HG02763 (cell line): Measurements from ENCODE around the gene SMYD4.
"Not testable (repeated sequence)": the region's sequence is repeated elsewhere in the genome, so short reads cannot be mapped to it uniquely, and the experiment has no call there.

ENCODE experiments used
- ATAC-seq: cut with Tn5 transposase; IDR thresholded peaks from one replicate; pipeline ENCODE4 v1.9.1; 2021; ENCODE audit warnings: mild to moderate bottlenecking, moderate library complexity; ENCODE audit not compliant: unreplicated experiment

Gene SMYD4

DNA sequence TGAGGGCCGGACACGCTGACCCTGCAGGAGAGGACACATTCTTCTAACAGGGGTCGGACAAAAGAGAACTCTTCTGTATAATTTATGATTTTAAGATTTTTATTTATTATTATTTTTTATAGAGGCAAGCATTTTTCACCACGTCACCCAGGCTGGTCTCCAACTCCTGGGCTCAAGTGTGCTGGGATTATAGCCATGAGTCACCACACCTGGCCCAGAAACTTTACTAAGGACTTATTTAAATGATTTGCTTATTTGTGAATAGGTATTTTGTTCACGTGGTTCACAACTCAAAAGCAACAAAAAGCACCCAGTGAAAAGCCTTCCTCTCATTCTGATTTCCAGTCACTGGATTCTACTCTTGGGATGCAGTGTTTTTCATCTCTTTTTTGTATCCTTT lies 70.2 kb downstream of the SMYD4 start:
- ATAC-seq: no peak

DNA sequence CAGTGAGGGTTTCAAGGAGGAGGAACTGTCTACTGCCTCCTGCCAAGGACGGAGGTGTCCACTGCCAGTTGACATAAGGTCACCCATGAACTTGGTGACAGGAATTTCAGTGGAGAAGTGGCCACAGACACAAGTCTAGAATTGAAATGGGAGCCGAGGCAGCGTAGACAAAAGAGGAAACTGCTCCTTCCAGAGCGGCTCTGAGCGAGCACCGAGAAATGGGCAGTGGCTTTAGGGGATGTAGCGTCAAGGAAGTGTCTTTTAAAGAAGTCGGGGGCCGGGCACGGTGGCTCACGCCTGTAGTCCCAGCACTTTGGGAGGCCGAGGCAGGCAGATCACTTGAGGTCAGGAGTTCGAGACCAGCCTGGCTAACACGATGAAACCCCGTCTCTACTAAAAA lies 70.9 kb downstream of the SMYD4 start:
- no peak for ATAC-seq

DNA sequence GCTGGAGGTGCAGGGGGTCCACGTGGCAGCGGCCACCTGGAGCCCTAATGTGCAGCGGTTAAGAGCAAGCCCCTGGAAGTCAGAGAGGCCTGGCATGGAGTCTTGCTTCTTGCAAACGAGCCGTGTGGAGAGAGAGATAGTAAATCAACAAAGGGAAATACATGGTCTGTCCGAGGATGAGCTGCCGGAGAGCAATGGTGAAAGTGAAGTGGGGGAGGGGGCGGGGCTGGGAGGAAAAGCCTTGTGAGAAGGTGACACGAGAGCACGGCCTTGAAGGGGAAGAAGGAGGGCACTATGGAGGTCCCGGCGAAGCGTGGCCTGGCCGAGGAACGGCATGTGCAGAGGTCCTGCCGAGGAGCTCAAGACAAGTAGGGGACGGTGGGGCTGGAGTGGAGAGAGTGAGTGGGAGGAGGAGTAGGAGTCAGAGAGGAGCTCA lies 73.9 kb downstream of the SMYD4 start:
- no peak for ATAC-seq

DNA sequence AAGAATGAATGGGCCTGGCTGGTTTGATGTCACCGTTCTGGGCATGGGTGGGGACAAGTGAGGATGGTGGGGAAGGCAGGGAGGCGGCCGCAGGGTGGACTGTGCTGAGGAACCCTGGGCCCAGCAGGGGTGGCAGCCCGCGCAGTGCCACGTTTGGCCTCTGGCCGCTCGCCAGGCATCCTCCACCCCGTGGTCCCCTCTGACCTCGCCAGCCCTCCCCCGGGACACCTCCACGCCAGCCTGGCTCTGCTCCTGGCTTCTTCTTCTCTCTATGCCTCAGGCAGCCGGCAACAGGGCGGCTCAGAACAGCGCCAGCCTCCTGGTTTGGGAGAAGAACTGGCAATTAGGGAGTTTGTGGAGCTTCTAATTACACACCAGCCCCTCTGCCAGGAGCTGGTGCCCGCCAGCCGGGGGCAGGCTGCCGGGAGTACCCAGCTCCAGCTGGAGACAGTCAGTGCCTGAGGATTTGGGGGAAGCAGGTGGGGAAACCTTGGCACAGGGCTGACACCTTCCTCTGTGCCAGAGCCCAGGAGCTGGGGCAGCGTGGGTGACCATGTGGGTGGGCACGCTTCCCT lies 74.4 kb downstream of the SMYD4 start:
- no peak for ATAC-seq

DNA sequence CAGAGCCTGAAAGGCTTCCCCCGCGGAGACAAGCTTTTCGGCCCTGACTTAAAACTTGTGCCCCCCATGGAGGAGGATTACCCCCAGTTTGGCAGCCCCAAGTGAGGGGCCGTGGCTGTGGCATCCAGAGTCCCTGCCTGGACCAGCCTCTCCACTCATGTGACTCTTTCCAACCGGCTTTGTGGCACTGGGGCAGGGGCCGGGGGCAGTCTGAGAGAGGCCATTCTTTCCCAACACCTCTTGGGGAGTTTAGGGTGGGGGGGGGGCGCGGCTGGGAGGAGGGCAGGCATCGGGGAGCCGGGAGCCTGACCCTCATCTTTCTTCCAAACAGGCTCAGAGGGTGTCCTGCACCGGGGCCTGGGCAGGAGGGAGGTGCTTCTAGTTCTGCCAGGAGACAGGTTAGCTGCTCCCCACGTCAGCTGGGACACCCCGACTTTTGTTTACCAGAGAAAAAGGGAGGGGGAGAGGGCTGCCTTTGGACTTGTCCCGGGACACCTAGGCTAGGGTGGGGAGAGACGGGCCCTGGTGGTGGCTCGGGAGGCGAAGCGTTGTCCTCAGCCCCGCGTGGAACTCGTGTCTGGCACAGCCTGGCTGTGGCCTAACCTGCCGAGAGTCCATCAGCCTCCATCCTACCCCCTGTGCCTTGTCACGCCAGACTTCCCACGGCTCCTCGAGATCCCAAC lies 75.1 kb downstream of the SMYD4 start:
- no peak for ATAC-seq

DNA sequence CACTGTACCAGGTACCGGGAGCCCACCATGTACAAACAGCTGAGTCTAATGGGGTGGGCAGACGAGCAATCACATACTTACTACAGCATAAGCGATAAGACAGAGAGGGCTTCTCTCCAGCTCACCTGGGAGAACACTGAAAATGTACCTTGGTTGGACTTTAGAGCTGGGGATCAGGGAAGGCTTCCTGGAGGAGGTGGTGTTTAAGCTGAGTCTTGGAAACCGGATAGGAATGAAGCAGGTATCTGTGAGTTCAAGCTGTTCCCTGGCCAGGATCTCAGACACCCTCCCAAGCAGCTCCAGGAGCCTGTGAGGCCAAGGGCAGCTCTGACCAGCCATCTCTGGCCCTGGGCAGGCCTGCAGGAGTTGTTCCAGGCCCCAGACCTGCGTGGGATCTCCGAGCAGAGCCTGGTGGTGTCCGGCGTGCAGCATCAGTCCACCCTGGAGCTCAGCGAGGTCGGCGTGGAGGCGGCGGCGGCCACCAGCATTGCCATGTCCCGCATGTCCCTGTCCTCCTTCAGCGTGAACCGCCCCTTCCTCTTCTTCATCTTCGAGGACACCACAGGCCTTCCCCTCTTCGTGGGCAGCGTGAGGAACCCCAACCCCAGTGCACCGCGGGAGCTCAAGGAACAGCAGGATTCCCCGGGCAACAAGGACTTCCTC lies 75.8 kb downstream of the SMYD4 start:
- ATAC-seq: no peak

DNA sequence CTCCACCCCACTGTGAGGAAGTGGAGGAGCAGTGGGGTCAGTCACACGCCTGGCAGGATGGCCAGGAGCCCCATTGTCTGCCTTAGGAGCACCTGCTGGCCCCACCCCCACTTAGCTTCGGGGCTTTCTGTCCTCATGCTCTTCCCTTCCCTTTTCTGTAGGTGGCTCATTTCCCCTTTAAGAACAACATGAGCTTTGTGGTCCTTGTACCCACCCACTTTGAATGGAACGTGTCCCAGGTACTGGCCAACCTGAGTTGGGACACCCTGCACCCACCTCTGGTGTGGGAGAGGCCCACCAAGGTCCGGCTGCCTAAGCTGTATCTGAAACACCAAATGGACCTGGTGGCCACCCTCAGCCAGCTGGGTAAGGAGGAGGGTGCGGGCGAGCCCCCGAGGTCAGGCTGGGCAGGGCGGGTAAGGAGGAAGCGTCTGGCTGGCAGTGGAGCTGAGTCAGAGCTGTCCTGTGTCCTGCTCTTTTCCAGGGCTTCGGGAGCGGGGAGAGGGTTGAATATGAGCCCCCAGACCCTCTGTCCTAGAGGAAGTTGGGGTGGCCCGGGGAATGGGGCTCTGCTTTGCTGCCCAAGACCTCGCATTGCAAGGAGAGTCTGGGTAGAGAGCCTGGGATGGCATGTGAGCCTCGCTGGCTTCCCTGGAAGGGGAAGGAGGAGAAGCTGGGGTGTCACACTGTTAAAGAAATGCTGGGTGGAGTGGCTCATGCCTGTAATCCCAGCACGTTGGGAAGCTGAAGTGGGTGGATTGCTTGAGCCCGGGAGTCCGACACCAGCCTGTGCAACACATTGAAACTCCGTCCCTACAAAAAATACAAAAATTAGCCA lies 77.1 kb downstream of the SMYD4 start:
- ATAC-seq: no peak

DNA sequence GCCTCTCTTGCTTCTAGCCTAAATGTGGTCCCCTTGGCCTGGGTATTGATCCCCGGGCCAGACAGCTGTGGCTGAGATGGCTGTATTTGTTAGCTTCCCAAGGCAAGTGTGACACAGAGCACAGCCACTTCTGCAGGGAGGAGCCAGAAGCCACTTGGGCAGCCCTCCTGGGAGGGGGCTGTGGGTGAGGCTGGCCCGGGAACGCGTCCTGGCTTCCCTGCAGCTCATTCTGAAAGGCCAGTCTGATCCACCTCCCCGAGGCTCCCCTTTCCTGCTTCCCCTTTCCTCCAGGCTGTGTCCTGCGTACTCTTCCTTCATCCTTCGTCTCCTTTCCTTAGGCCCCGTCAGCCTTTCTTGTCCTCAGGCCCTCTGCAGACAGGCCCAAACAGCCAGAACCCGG lies 79.1 kb downstream of the SMYD4 start:
- no peak for ATAC-seq

DNA sequence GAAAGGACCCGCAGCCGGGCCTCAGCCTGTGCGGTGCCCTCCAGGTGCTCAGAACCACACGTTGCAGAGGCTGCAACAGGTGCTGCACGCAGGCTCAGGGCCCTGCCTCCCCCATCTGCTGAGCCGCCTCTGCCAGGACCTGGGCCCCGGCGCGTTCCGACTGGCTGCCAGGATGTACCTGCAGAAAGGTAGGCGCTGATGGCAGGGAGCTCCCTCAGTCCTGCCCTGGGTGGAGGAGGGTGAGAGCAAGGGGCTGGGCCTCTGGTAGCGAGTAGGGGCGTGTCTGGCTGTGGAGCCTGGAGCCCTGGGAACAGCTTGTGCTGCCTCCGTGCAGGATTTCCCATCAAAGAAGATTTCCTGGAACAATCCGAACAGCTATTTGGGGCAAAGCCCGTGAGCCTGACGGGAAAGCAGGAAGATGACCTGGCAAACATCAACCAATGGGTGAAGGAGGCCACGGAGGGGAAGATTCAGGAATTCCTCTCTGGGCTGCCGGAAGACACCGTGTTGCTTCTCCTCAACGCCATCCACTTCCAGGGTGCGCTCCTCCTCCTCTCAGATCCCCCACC lies 82.6 kb downstream of the SMYD4 start:
- ATAC-seq: no peak

DNA sequence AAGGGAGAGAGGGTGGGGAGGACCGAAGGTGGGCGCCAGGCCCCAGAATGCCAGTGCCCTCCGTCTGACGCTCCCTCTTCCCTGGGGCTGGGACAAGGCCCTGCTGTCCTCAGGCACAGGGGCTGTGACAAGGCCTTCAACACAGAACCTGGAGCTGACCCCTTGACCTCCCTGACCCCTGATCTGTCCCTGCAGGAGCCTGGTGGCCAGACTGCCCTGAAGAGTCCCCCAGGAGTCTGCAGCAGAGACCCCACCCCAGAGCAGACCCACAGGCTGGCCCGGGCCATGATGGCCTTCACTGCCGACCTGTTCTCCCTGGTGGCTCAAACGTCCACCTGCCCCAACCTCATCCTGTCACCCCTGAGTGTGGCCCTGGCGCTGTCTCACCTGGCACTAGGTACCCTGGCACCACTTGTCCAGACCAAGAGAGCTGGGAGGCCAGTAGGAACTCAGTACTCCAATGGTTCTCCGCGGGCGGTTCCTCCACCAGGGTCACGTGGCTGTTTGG lies 84.1 kb downstream of the SMYD4 start:
- ATAC-seq: no peak

DNA sequence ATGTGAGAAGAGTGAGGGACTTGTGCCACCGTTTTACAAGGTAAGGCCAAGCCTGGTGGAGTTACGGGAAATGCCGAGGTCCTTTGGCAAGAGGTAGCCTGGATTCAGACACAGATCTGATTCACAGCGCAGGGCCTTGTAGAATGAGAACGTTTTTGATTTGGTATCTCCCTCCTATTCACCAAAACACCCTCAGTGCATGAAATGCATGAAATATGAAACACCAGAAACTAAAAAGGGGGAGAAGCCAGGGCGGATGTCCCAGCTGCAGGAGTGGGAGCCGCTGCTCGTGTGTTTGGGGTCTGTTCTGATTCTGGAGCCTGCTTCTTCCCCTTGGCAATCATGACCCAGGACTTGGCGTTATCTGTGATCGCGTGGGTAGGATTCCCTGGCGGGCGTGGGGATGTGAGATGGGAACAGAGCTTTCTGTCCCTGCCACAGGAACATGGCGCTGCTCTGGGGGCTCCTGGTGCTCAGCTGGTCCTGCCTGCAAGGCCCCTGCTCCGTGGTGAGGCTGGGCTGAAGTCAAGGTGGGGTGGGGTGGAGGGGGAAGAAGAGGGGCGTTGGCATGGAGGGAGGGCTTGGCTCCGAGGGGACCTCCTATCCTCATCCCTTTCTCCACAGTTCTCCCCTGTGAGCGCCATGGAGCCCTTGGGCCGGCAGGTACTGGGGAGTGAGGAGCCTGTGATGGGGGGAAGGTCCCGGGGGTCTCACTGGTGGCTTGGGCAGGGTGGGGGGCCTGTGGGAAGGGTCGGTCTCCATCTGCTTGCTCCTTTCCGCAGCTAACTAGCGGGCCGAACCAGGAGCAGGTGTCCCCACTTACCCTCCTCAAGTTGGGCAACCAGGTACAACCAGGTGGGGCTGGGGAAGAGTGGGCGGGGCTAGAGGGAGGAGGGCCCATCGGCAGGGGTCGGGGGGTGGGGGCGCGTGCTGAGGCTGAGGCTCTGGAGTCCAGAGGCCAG lies 84.9 kb downstream of the SMYD4 start:
- no peak for ATAC-seq

DNA sequence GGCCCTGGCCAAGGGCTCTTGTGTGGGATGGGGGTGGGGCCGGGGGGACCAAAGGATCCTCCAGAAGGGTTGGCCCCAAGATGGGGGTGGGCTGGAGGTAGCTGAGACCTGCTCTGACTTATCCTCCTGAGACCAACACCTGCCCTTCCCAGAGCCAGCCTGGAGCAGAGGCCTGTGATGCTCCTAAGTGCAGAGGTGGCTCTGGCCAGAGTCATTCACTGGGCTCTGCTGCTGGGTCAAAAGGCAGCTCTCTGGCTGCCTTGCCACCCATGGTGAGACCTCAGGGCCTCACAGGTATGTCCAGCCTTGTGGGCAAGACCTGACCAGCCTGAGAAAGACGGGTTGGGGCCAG lies 86.6 kb downstream of the SMYD4 start:
- ATAC-seq: no peak

DNA sequence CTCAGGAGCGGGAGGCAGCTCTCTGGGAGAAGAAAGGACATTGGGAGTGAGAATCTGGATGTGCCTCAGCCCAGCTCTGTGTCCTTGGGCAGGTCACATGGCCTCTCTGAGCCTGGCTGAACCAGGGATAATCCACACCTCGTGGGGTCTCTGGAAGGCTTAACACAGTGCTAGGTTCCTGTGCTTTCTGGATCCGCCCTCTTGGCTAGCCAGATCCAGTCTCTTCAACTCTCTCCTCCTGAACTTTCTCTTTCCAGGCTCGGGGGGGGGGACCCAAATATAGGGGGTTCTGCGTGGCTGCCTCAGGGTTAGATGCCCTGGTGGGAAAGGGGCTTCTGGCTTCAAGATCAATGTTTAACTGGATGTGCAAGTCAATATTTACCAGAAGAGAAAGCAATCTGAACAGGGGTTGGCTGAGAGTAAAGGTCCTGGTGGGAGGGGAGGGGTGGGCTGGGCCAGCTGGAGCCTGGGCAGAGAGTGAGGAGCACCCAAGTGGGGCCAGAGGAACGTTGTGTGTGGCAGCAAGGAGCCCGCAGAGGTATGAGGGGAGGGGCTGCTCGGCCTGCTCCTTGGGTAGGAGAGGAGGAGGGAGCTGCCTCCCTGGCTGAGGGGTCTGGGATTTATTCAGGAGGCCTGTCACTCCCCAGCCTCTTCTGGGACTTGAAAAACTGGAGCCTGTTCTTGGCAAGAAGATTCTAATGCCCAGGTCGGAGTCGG lies 87.2 kb downstream of the SMYD4 start, which contains the start of gene SERPINF2:
TSS of gene SERPINF2 (plus strand) at position 501 of the 717 bp plus-strand sequence. CDS start 2,125 bp downstream, outside the sequence.
- no peak for ATAC-seq

DNA sequence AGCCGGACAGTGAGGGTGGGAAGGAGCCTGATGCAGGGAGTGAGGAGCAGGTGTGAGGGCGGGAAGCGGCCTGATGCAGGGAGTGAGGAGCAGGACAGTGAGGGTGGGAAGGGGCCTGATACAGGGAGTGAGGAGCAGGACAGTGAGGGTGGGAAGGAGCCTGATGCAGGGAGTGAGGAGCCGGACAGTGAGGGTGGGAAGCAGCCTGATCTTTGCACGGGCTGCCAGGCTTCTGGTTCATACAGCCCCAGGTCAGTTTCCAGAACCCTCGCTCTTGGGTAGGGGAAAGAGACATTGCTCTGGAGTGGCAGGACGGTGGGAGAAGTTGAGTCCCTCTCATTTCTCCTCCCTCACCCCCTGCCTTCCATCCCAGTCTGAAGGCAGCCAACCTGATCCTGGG lies 87.8 kb downstream of the SMYD4 start:
- ATAC-seq: not testable (repeated sequence)

DNA sequence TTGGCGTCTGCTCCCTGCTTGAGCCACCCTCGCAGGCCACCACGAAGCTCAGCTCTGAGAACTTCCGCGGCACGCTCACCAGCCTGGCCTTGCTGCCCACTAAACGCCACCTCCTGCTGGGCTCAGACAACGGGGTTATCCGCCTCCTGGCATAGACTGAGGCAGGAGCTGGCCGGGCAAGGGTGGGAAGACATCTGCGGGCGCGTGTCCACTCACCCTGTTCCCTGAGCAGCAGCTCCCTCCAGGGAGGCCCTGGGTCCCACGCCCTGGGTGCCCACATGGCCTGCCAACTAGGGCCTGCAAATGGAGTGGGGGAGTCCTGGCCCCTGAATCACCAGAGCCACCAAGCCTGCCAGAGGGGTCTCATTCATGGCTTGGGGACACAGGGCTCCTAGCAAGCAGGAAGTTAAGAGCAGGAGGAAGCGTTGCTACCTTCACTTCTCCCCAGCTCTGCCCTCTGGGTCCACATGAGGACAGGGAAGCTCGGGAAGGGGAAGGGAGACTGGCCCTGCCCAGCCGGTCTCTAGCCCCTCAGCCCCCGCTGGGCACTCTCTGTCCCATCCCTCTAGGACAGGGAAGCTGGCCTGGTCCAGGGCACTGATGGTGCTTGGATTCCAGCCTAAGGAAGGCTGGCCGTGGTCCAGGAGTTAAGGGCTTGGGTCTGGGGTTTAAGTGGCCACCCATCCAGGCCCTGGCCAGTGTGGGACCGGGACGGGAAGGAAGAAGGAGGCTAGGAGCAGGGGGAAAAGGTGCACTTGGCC lies 92.0 kb downstream of the SMYD4 start:
- no peak for ATAC-seq

DNA sequence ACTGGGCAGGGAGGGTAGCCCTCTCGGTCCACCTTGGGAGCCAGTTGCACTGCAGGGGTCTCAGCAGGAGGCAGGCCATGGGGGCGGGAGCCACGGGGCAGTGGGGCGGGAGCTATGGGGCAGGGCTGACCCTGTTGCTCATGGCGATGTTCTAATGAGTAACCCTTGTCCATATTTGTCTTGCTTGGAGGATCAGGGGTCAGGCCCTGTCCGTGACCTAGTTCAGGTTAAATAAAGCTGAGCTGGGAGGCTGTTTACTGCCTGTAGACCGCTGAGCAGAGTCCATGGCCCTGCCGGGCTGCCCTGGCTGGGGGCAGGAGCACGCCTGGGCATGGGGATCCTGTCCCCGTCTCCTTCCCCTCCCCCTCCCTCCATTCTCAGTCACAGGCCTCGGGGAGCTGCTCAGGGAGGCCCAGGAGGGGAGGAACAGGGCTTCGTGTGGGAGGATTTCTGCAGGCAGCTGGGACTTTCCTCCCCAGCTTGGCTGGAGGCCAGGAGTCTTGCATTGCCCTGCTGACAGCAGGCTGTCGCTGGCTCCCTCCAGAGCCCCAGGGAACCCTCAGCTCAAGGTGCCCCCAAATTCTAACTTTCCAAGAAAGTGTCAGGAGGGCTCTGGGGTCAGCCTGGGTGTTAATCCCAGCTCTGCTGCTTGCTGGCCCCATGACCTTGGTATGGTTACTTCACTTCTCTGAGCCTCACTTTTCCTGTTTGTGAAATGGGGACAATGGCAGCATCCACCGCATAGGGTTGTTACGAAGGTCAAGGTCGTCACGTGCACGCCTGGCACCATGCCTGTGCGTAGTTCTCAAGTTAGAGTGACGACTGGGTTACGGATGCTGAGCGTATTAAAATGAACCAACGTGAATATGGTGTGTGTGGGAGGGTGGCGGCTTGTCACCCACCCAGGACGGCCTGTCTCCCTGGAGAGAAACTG lies 93.1 kb downstream of the SMYD4 start:
- no peak for ATAC-seq

DNA sequence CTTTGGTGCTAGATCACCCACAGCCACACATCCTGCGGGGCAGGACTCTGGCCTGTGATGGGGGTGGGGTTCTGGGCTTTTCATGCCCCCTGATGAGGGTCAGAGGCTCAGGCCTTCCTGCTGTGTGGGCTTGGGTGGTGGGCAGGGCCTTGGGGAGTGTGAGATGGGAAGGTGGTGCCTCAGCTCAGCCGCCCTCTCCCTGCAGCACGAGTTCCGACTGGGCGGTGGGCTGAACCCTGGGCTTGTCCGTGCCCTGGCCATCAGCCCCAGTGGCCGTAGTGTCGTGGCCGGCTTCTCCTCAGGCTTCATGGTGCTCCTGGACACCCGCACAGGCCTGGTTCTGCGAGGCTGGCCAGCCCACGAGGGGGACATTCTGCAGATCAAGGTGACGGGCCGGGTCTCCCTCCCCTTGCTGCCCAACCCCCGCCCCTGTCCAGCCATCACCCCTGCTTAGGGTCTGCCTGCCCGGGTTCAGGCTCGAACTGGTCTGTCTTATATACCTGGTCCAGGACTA lies 93.8 kb downstream of the SMYD4 start:
- no peak for ATAC-seq
